Measurements from ENCODE around the gene TIFAB. TPM values are rescaled to one million over a fixed set of nuclear protein-coding genes. Genes with fewer than 3 reads are reported as not detected.

The TIFAB gene
- total RNA-seq, 1 experiment from 2014 or later, result not detected

DNA sequence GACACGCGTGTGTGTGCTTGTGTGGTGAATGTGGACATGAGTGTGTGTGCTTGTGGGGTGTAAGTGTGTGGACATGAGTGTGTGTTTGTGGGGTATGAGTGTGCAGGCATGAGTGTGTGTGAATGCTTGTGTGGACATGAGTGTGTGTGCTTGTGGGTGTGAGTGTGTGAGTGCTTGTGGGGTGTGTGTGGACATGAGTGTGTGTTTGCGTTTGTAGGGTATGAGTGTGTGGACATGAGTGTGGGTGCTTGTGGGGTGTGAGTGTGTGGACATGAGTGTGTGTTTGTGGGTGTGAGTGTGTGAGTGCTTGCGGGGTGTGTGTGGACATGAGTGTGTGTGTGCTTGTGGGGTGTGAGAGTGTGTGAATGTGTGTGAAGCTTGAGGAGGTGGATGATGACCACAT, 29.8 kb upstream of the TIFAB start:
- no peak overlapping the region for H2AFZ ChIP-seq (ENCODE audit: low read depth, low read length, poor library complexity, severe bottlenecking)
- POLR2A ChIA-PET, result no interaction called here
- ATAC-seq, result no peak
- no peak overlapping the region for H3K4me3 ChIP-seq (replicated peaks in 1 of 2; ENCODE audit: low read depth in 1 of 2, low read length in 2 of 2)
- CTCF ChIA-PET, result interaction anchor here (0.9 kb wide), 1 partner anchor 15 kb away, joined by 3 read pairs; no protein-coding TSS in a partner anchor
- TF ChIP-seq, protein P1, sequence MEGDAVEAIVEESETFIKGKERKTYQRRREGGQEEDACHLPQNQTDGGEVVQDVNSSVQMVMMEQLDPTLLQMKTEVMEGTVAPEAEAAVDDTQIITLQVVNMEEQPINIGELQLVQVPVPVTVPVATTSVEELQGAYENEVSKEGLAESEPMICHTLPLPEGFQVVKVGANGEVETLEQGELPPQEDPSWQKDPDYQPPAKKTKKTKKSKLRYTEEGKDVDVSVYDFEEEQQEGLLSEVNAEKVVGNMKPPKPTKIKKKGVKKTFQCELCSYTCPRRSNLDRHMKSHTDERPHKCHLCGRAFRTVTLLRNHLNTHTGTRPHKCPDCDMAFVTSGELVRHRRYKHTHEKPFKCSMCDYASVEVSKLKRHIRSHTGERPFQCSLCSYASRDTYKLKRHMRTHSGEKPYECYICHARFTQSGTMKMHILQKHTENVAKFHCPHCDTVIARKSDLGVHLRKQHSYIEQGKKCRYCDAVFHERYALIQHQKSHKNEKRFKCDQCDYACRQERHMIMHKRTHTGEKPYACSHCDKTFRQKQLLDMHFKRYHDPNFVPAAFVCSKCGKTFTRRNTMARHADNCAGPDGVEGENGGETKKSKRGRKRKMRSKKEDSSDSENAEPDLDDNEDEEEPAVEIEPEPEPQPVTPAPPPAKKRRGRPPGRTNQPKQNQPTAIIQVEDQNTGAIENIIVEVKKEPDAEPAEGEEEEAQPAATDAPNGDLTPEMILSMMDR (IDR thresholded peaks at IDR 0.05 in 2 of 3, conservative IDR thresholded peaks at IDR 0.05 in 1 of 3; ENCODE audit: borderline replicate concordance in 1 of 3, insufficient read depth in 1 of 3, low read depth in 2 of 3, low read length in 2 of 3), result no peak
- TF ChIP-seq ZFX (IDR thresholded peaks at IDR 0.05), result no peak
- TF ChIP-seq POLR2AphosphoS5 (IDR thresholded peaks at IDR 0.05; ENCODE audit: low read depth, low read length), result no peak
- TF ChIP-seq TCF7L2 (IDR thresholded peaks at IDR 0.05; ENCODE audit: borderline replicate concordance, extremely low read depth, insufficient read depth, insufficient read length), result no peak
- TF ChIP-seq, protein P2, sequence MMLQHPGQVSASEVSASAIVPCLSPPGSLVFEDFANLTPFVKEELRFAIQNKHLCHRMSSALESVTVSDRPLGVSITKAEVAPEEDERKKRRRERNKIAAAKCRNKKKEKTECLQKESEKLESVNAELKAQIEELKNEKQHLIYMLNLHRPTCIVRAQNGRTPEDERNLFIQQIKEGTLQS (IDR thresholded peaks at IDR 0.05), result no peak
- no peak for TF ChIP-seq EGR1 (IDR thresholded peaks at IDR 0.05; ENCODE audit: low read depth)
- BruUV-seq (replicated peaks), result no TSS peak
- H3K4me2 ChIP-seq (ENCODE audit: low read length), result no peak overlapping the region
- no peaks in the 10 kb centered on the region for H3K9me2 ChIP-seq (ENCODE audit: insufficient read depth)
- no peaks in the 10 kb centered on the region for H3K36me3 ChIP-seq (ENCODE audit: control insufficient read depth in 1 of 2, insufficient read depth in 2 of 2, low read length in 2 of 2)
- no peak overlapping the region for H3K27ac ChIP-seq (ENCODE audit: low read depth, low read length)
- no peaks in the 10 kb centered on the region for H3K9me3 ChIP-seq (ENCODE audit: control insufficient read depth in 1 of 2, insufficient read depth in 1 of 2, low read depth in 1 of 2, low read length in 2 of 2)
- no peaks in the 10 kb centered on the region for H3K4me1 ChIP-seq (ENCODE audit: control insufficient read depth in 1 of 2, insufficient read depth in 2 of 2, low read length in 2 of 2)
- no peaks in the 10 kb centered on the region for H3K27me3 ChIP-seq (ENCODE audit: insufficient read depth, low read length)
- H3K79me2 ChIP-seq (ENCODE audit: insufficient read depth, low read length), result no peaks in the 10 kb centered on the region
- RAD21 ChIA-PET (ENCODE audit: low non-redundant PET in 1 of 2, low total read pairs in 2 of 2, uncharacterized antibody in 2 of 2, unreplicated experiment in 2 of 2), result no interaction called here
- no peak overlapping the region for H3K9ac ChIP-seq (ENCODE audit: low read length)
- H4K20me1 ChIP-seq (ENCODE audit: insufficient read depth), result no peaks in the 10 kb centered on the region
- DNase-seq (ENCODE audit: low read depth, low spot score), result no peak
- intact Hi-C loops (cut with micrococcal nuclease), result no loop called here

DNA sequence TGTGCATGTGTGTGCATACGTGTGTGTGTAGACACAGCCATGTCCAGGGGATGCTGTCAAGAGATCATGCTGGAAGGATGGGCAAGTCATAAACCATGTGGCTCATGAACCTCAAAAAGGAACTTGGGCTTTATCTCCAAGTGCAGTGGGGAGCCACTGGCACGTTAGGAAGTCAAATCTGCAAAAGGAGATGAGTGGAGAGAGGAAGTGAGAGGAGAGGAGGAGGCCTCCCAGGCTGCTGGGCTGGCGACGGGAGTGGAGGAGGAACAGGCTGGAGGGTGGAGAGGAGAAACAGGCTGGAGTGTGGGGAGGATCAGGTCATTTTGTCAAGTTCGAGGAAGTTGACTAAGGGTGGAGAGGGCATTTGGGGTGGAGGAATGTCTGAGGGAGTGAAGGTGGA, 29.2 kb upstream of the TIFAB start:
- H3K9ac ChIP-seq (ENCODE audit: low read length), result no peak overlapping the region
- BruUV-seq (replicated peaks), result no TSS peak
- ATAC-seq (no peak), DNase-seq (ENCODE audit: low read depth, low spot score) (no peak)
- H3K4me2 ChIP-seq (ENCODE audit: low read length), result no peak overlapping the region
- H2AFZ ChIP-seq (ENCODE audit: low read depth, low read length, poor library complexity, severe bottlenecking), result no peak overlapping the region
- H3K4me3 ChIP-seq (replicated peaks in 1 of 2; ENCODE audit: low read depth in 1 of 2, low read length in 2 of 2), result no peak overlapping the region
- no peak overlapping the region for H3K27ac ChIP-seq (ENCODE audit: low read depth, low read length)
- RAD21 ChIA-PET (ENCODE audit: low non-redundant PET in 1 of 2, low total read pairs in 2 of 2, uncharacterized antibody in 2 of 2, unreplicated experiment in 2 of 2), result no interaction called here
- no peaks in the 10 kb centered on the region for H3K27me3 ChIP-seq (ENCODE audit: insufficient read depth, low read length)
- H3K9me2 ChIP-seq (ENCODE audit: insufficient read depth), result no peaks in the 10 kb centered on the region
- H4K20me1 ChIP-seq (ENCODE audit: insufficient read depth), result no peaks in the 10 kb centered on the region
- POLR2A ChIA-PET, result no interaction called here
- H3K4me1 ChIP-seq (ENCODE audit: control insufficient read depth in 1 of 2, insufficient read depth in 2 of 2, low read length in 2 of 2), result no peaks in the 10 kb centered on the region
- no peaks in the 10 kb centered on the region for H3K9me3 ChIP-seq (ENCODE audit: control insufficient read depth in 1 of 2, insufficient read depth in 1 of 2, low read depth in 1 of 2, low read length in 2 of 2)
- CTCF ChIA-PET, result no interaction called here
- intact Hi-C loops (cut with micrococcal nuclease), result no loop called here
- H3K36me3 ChIP-seq (ENCODE audit: control insufficient read depth in 1 of 2, insufficient read depth in 2 of 2, low read length in 2 of 2), result no peaks in the 10 kb centered on the region
- no peaks in the 10 kb centered on the region for H3K79me2 ChIP-seq (ENCODE audit: insufficient read depth, low read length)
- TF ChIP-seq SP1 (IDR thresholded peaks at IDR 0.05; ENCODE audit: low read depth) (no peak), EZH2 (IDR thresholded peaks at IDR 0.05) (no peak), POLR2A (IDR thresholded peaks at IDR 0.05; ENCODE audit: borderline replicate concordance, extremely low read depth, insufficient read depth, insufficient read length) (no peak)
- TF ChIP-seq, protein P3, sequence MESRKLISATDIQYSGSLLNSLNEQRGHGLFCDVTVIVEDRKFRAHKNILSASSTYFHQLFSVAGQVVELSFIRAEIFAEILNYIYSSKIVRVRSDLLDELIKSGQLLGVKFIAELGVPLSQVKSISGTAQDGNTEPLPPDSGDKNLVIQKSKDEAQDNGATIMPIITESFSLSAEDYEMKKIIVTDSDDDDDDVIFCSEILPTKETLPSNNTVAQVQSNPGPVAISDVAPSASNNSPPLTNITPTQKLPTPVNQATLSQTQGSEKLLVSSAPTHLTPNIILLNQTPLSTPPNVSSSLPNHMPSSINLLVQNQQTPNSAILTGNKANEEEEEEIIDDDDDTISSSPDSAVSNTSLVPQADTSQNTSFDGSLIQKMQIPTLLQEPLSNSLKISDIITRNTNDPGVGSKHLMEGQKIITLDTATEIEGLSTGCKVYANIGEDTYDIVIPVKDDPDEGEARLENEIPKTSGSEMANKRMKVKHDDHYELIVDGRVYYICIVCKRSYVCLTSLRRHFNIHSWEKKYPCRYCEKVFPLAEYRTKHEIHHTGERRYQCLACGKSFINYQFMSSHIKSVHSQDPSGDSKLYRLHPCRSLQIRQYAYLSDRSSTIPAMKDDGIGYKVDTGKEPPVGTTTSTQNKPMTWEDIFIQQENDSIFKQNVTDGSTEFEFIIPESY (IDR thresholded peaks at IDR 0.05; ENCODE audit: extremely low read depth, insufficient replicate concordance, low read length), result no peak
- TF ChIP-seq, protein P4, sequence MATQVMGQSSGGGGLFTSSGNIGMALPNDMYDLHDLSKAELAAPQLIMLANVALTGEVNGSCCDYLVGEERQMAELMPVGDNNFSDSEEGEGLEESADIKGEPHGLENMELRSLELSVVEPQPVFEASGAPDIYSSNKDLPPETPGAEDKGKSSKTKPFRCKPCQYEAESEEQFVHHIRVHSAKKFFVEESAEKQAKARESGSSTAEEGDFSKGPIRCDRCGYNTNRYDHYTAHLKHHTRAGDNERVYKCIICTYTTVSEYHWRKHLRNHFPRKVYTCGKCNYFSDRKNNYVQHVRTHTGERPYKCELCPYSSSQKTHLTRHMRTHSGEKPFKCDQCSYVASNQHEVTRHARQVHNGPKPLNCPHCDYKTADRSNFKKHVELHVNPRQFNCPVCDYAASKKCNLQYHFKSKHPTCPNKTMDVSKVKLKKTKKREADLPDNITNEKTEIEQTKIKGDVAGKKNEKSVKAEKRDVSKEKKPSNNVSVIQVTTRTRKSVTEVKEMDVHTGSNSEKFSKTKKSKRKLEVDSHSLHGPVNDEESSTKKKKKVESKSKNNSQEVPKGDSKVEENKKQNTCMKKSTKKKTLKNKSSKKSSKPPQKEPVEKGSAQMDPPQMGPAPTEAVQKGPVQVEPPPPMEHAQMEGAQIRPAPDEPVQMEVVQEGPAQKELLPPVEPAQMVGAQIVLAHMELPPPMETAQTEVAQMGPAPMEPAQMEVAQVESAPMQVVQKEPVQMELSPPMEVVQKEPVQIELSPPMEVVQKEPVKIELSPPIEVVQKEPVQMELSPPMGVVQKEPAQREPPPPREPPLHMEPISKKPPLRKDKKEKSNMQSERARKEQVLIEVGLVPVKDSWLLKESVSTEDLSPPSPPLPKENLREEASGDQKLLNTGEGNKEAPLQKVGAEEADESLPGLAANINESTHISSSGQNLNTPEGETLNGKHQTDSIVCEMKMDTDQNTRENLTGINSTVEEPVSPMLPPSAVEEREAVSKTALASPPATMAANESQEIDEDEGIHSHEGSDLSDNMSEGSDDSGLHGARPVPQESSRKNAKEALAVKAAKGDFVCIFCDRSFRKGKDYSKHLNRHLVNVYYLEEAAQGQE (IDR thresholded peaks at IDR 0.05; ENCODE audit: low read depth), result no peak

Data from HCT116 (cell line).